SU-DHL-6 (cell line): ENCODE results near the gene BCL3.

Source experiments
- H2AFZ ChIP-seq: fragments of 200-600 bp; sonication (generic); 2 replicates; pipeline ENCODE4 v1.6.1; 2014; ENCODE audit warnings: low read depth, mild to moderate bottlenecking, moderate library complexity, mixed read lengths, antibody characterized with exemption, low read length; ENCODE audit not compliant: severe bottlenecking
- H3F3A ChIP-seq: fragments of 200-600 bp; shearing (Covaris generic); 2 replicates; pipeline ENCODE4 v1.6.0; 2016; ENCODE audit warnings: antibody characterized with exemption, mild to moderate bottlenecking; ENCODE audit not compliant: insufficient read depth
- H3K27ac ChIP-seq: fragments of 200-600 bp; sonication (generic); 2 replicates; pipeline ENCODE4 v1.5.1; 2016; ENCODE audit warnings: low read depth, mild to moderate bottlenecking, low read length, moderate library complexity, mixed read lengths
- H3K27me3 ChIP-seq: fragments of 200-600 bp; sonication (generic), shearing (Covaris generic); 2 replicates; pipeline ENCODE4 v1.6.0; 2014; ENCODE audit warnings: mild to moderate bottlenecking, low read length
- H3K36me3 ChIP-seq: fragments of 200-600 bp; sonication (generic); 2 replicates; pipeline ENCODE4 v1.6.1; 2014; ENCODE audit warnings: mild to moderate bottlenecking, low read length, mixed read lengths
- H3K4me2 ChIP-seq: fragments of 300-600, 200-600 bp; shearing (Covaris generic), sonication (generic); 2 replicates; pipeline ENCODE4 v1.6.0; 2014; ENCODE audit warnings: low read length, low read depth, mild to moderate bottlenecking; ENCODE audit not compliant: poor library complexity, severe bottlenecking
- H3K4me3 ChIP-seq: fragments of 200-600 bp; sonication (generic); 2 replicates; pipeline ENCODE4 v1.5.1; 2014; ENCODE audit warnings: antibody characterized with exemption, low read length, mild to moderate bottlenecking, mixed read lengths; ENCODE audit not compliant: insufficient read depth, poor library complexity, severe bottlenecking
- H3K79me2 ChIP-seq: fragments of 200-600 bp; sonication (generic); 2 replicates; pipeline ENCODE4 v1.6.1; 2014; ENCODE audit warnings: mild to moderate bottlenecking, low read length, moderate library complexity; ENCODE audit not compliant: insufficient read depth
- H3K9ac ChIP-seq: fragments of 200-600 bp; sonication (generic); 2 replicates; pipeline ENCODE4 v1.7.0; 2014; ENCODE audit warnings: mild to moderate bottlenecking, low read length
- H3K9me2 ChIP-seq: fragments of 200-600 bp; sonication (generic); replicated peaks from 2 replicates; pipeline ENCODE4 v1.6.1; 2014; ENCODE audit warnings: low read length; ENCODE audit not compliant: insufficient read depth
- H3K9me3 ChIP-seq: fragments of 200-600 bp; sonication (generic); 2 replicates; pipeline ENCODE4 v1.6.1; 2014; ENCODE audit warnings: low read length, mixed read lengths; ENCODE audit not compliant: insufficient read depth
- H4K20me1 ChIP-seq: fragments of 200-600 bp; sonication (generic); 2 replicates; pipeline ENCODE4 v1.6.1; 2014; ENCODE audit warnings: low read depth, mild to moderate bottlenecking, antibody characterized with exemption, low read length, moderate library complexity, mixed read lengths
- CTCF ChIP-seq: fragments of 200-600 bp; sonication (generic); IDR thresholded peaks from one replicate; pipeline ENCODE4 v1.5.1; 2017; ENCODE audit warnings: antibody characterized with exemption, mild to moderate bottlenecking, low read length, moderate library complexity; ENCODE audit not compliant: insufficient read depth, poor library complexity, severe bottlenecking
- EZH2phosphoT487 ChIP-seq: fragments of 200-600 bp; sonication (generic), shearing (Covaris generic); conservative IDR thresholded peaks from 2 replicates; pipeline ENCODE4 v1.6.1; 2018; ENCODE audit warnings: mild to moderate bottlenecking, antibody characterized with exemption, low read length, moderate library complexity, mixed read lengths

BCL3 gene

GRCh38 chr19:44749994-44750393 is 1.5 kb downstream of the BCL3 start:
- Histone ChIP-seq H3K4me3 (peak overlapping the region; percentile 97), H4K20me1 (no peaks in the 10 kb centered on the region; the same call in 1 of the 2 replicates), H3K36me3 (no peaks in the 10 kb centered on the region), H2AFZ (no peak overlapping the region), H3K27me3 (no peaks in the 10 kb centered on the region), H3K4me2 (peak overlapping the region; percentile 85), H3K9me2 (no peaks in the 10 kb centered on the region), H3F3A (peaks cover 49% of the 10 kb centered on the region), H3K9ac (peak overlapping the region; percentile 97), H3K27ac (peak overlapping the region; percentile 99), H3K79me2 (peaks cover 38% of the 10 kb centered on the region), H3K9me3 (no peaks in the 10 kb centered on the region)
- no peak for TF ChIP-seq CTCF
- no peak for TF ChIP-seq EZH2phosphoT487

GRCh38 chr19:44752123-44752815 is 3.8 kb downstream of the BCL3 start:
- Histone ChIP-seq H3F3A (peaks cover 49% of the 10 kb centered on the region), H3K79me2 (peaks cover 48% of the 10 kb centered on the region), H3K27me3 (no peaks in the 10 kb centered on the region), H3K4me3 (peak overlapping the region; percentile 97), H3K4me2 (peak overlapping the region; percentile 85), H4K20me1 (peaks cover 4% of the 10 kb centered on the region), H3K9ac (peak overlapping the region; percentile 97), H3K9me3 (no peaks in the 10 kb centered on the region), H3K36me3 (no peaks in the 10 kb centered on the region), H3K9me2 (no peaks in the 10 kb centered on the region), H2AFZ (no peak overlapping the region), H3K27ac (peak overlapping the region; percentile 99)
- TF ChIP-seq CTCF = no peak
- TF ChIP-seq EZH2phosphoT487 = no peak

- peak overlapping the region; percentile 97 for H3K9ac ChIP-seq
- H4K20me1 ChIP-seq = peaks cover 4% of the 10 kb centered on the region
- no peaks in the 10 kb centered on the region for H3K9me2 ChIP-seq
- no peak overlapping the region for H2AFZ ChIP-seq
- no peaks in the 10 kb centered on the region for H3K36me3 ChIP-seq
- H3K4me3 ChIP-seq = peak overlapping the region; percentile 68
- peaks cover 48% of the 10 kb centered on the region for H3F3A ChIP-seq
- no peak for TF ChIP-seq CTCF
- TF ChIP-seq EZH2phosphoT487 = no peak
- H3K4me2 ChIP-seq = peak overlapping the region; percentile 100
- no peaks in the 10 kb centered on the region for H3K27me3 ChIP-seq
- H3K79me2 ChIP-seq = peaks cover 48% of the 10 kb centered on the region
- H3K9me3 ChIP-seq = no peaks in the 10 kb centered on the region
- H3K27ac ChIP-seq = peak overlapping the region; percentile 99
These were observed 4.5 kb downstream of the BCL3 start for GRCh38 chr19:44752816-44753625.
